Karpas-422 (cell line): Measurements from ENCODE around the gene TTL. TPM values are rescaled to one million over a fixed set of nuclear protein-coding genes. Genes with fewer than 3 reads are reported as not detected.

Source experiments
- DNase-seq: peaks from one replicate; pipeline ENCODE4 v3.0.0-alpha.2; 2015
- H2AFZ ChIP-seq: fragments of 200-600 bp; sonication (generic); 2 replicates; pipeline ENCODE4 v1.6.1; 2014; ENCODE audit warnings: antibody characterized with exemption, low read length, mixed read lengths
- H3K27ac ChIP-seq: fragments of 200-600 bp; sonication (generic); 2 replicates; pipeline ENCODE4 v1.5.1; 2014; ENCODE audit warnings: mild to moderate bottlenecking, low read length, moderate library complexity
- H3K27me3 ChIP-seq: fragments of 200-600 bp; sonication (generic); 2 replicates; pipeline ENCODE4 v1.6.1; 2014; ENCODE audit warnings: low read length, mixed read lengths
- H3K36me3 ChIP-seq: fragments of 200-600 bp; sonication (generic); 2 replicates; pipeline ENCODE4 v1.6.1; 2014; ENCODE audit warnings: low read length, mixed read lengths; ENCODE audit not compliant: insufficient read depth
- H3K4me1 ChIP-seq: fragments of 200-600 bp; sonication (generic); 2 replicates; pipeline ENCODE4 v1.6.1; 2014; ENCODE audit warnings: mild to moderate bottlenecking, low read length, mixed read lengths
- H3K4me2 ChIP-seq: fragments of 200-600 bp; sonication (generic); 2 replicates; pipeline ENCODE4 v1.6.1; 2014; ENCODE audit warnings: low read length, low read depth, mild to moderate bottlenecking; ENCODE audit not compliant: poor library complexity, severe bottlenecking
- H3K4me3 ChIP-seq: fragments of 200-600 bp; sonication (generic); 2 replicates; pipeline ENCODE4 v1.5.1; 2014; ENCODE audit warnings: mild to moderate bottlenecking, antibody characterized with exemption, low read length, mixed read lengths
- H3K79me2 ChIP-seq: fragments of 200-600 bp; sonication (generic); 2 replicates; pipeline ENCODE4 v1.6.1; 2014; ENCODE audit warnings: mild to moderate bottlenecking, low read length, mixed read lengths
- H3K9ac ChIP-seq: fragments of 200-600 bp; sonication (generic); 2 replicates; pipeline ENCODE4 v1.6.0; 2014; ENCODE audit warnings: low read length
- H3K9me2 ChIP-seq: fragments of 200-600 bp; sonication (generic), shearing (Covaris generic); replicated peaks from 2 replicates; pipeline ENCODE4 v1.6.0; 2014; ENCODE audit warnings: mild to moderate bottlenecking, low read length, moderate library complexity; ENCODE audit not compliant: insufficient read depth
- H3K9me3 ChIP-seq: fragments of 300-700, 200-600 bp; sonication (generic); 2 replicates; pipeline ENCODE4 v1.6.1; 2014; ENCODE audit warnings: low read length, mixed read lengths
- H4K20me1 ChIP-seq: fragments of 200-600 bp; sonication (generic); 2 replicates; pipeline ENCODE4 v1.6.1; 2014; ENCODE audit warnings: mild to moderate bottlenecking, antibody characterized with exemption, low read length, low read depth; ENCODE audit not compliant: insufficient read depth
- small RNA-seq: library from RNA; depleted of rRNA; stranded (forward); fragments of <200 nt; gene quantifications from one replicate; pipeline ENCODE3, GENCODE V24; 2014
- total RNA-seq: library from RNA; depleted of rRNA; stranded (reverse); fragments of >200 nt; shearing (Covaris generic); gene quantifications from 2 replicates; pipeline ENCODE4 v1.2.3, GENCODE V29; 2014; ENCODE audit warnings: low replicate concordance; rRNA removed

The TTL gene
- total RNA-seq, 1 experiment from 2014 or later: 30.5 TPM

DNA sequence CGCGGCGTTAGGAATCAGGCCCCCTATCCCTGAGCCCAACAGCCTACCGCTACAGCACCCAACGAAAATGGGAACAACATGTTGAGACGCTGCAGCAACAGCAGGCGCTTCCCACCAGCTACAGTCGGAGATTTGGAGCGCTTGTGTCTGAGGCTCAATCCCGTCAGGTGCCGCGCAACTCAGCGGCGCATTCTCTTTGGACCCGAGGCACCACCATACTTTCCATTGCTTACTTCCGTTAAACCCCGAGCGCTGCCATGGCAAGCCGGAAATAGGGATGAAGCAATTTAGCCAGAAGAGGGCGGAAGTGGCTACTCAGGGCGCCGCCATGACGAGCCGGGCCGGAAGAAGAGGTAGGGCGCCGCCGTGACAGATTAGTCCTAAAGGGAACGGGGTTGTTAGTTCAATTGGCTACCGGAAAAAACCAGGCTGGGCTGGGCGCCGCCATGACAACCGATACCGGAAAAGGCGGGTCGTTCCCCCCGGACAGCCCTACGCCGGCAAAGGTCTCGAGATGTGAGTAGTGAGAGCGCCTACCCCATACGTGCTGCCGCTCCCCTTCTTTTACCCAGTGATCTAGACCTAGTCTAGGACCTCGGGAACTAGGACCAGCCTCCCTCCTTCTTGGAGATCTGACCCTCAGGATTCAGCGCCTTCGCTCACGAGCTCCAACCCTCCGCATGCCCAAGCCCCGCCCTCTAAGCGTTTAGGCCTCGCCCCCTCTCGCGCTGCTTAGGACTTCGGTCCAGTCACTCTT is 102.4 kb downstream of the TTL start, which contains the start of gene CHCHD5:
Gene CHCHD5, plus strand, starts transcription at position 476 of the 757 bp plus-strand sequence. Its CDS starts 39 bp downstream, at position 515.
- H3K4me3 ChIP-seq: peak within 1 kb of the TSS; percentile 95
- H4K20me1 ChIP-seq: no peaks in the 10 kb centered on the region
- H3K27ac ChIP-seq: peak within 1 kb of the TSS; percentile 82
- peak within 1 kb of the TSS; percentile 95 for H2AFZ ChIP-seq
- peaks cover 24% of the 10 kb centered on the region for H3K79me2 ChIP-seq
- H3K36me3 ChIP-seq: no peaks in the 10 kb centered on the region
- peak; percentile 97 for DNase-seq
- H3K9me2 ChIP-seq: no peaks in the 10 kb centered on the region
- H3K9me3 ChIP-seq: no peaks in the 10 kb centered on the region
- H3K4me1 ChIP-seq: peaks cover 44% of the 10 kb centered on the region
- H3K27me3 ChIP-seq: no peaks in the 10 kb centered on the region
- peak within 1 kb of the TSS; percentile 100 for H3K4me2 ChIP-seq
- H3K9ac ChIP-seq: peak within 1 kb of the TSS; percentile 95

DNA sequence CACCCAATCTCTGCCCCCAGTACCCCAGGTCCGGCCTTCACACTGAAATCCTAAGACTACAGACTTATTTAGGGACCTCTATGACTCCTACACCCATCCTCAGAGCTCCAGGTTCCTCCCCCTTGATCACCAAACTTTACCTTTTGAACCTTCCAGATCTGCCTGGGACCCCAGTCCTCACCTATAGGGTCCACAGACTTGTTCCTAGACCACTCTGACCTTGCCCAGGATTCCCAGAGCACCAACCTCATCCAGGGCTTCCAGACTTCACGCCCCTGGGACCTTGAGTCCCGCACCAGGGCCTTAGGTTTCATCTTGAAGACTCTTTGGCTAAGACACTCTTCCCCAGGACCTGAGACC is 102.9 kb downstream of the TTL start:
- H3K9me3 ChIP-seq: no peaks in the 10 kb centered on the region
- peaks cover 43% of the 10 kb centered on the region for H3K4me1 ChIP-seq
- H3K36me3 ChIP-seq: no peaks in the 10 kb centered on the region
- peak overlapping the region; percentile 82 for H3K27ac ChIP-seq
- no peak for DNase-seq
- H3K27me3 ChIP-seq: no peaks in the 10 kb centered on the region
- peak overlapping the region; percentile 95 for H3K4me3 ChIP-seq
- peak overlapping the region; percentile 95 for H2AFZ ChIP-seq
- peak overlapping the region; percentile 100 for H3K4me2 ChIP-seq
- H4K20me1 ChIP-seq: no peaks in the 10 kb centered on the region
- peak overlapping the region; percentile 95 for H3K9ac ChIP-seq
- no peaks in the 10 kb centered on the region for H3K9me2 ChIP-seq
- peaks cover 24% of the 10 kb centered on the region for H3K79me2 ChIP-seq

DNA sequence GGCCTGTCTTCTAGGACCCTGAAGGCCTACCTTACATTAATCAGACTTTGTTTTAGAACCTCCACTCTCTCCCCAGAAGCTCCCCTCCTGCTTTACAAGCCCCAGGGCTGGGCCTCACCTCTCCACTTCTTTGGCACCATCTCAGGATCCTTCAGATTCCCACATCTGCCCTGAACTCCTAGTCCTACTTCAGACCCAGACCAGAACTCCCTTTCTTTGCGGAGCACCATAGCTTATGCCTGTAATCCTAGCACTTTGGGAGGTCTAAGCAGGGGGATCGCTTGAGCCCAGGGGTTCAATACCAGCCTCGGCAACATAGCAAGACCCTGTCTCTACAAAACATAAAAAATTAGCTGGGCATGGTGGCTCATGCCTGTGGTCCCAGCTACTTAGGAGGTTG is 103.4 kb downstream of the TTL start:
- H3K27me3 ChIP-seq: no peaks in the 10 kb centered on the region
- H3K4me1 ChIP-seq: peaks cover 43% of the 10 kb centered on the region
- H3K9me3 ChIP-seq: no peaks in the 10 kb centered on the region
- peak overlapping the region; percentile 95 for H3K9ac ChIP-seq
- peak overlapping the region; percentile 95 for H3K4me3 ChIP-seq
- DNase-seq: peak; percentile 44
- no peaks in the 10 kb centered on the region for H3K9me2 ChIP-seq
- H4K20me1 ChIP-seq: no peaks in the 10 kb centered on the region
- peak overlapping the region; percentile 100 for H3K4me2 ChIP-seq
- H2AFZ ChIP-seq: no peak overlapping the region
- peak overlapping the region; percentile 82 for H3K27ac ChIP-seq
- H3K79me2 ChIP-seq: peaks cover 24% of the 10 kb centered on the region
- no peaks in the 10 kb centered on the region for H3K36me3 ChIP-seq

DNA sequence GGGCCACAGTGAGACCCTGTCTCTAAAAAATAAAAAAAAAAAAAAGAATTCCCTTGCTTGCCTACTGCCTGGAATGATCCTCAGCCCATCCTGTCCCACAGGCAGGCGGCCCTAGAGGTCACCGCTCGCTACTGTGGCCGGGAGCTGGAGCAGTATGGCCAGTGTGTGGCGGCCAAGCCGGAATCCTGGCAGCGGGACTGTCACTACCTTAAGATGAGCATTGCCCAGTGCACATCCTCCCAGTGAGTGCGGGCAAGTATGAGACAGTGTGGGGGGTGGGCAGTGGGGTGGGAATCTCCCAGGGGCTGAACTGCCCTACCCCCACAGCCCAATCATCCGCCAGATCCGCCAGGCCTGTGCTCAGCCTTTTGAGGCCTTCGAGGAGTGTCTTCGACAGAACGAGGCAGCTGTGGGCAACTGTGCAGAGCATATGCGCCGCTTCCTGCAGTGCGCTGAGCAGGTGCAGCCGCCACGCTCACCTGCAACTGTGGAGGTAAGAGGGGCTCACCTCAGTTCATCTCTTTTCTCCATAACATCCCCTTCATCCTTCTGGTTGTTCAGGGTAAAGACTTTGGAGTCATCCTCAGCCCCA is 104.0 kb downstream of the TTL start:
- H4K20me1 ChIP-seq: no peaks in the 10 kb centered on the region
- peak overlapping the region; percentile 100 for H3K4me2 ChIP-seq
- peaks cover 24% of the 10 kb centered on the region for H3K79me2 ChIP-seq
- DNase-seq: no peak
- peaks cover 43% of the 10 kb centered on the region for H3K4me1 ChIP-seq
- peak overlapping the region; percentile 95 for H3K9ac ChIP-seq
- no peaks in the 10 kb centered on the region for H3K9me2 ChIP-seq
- H3K27me3 ChIP-seq: no peaks in the 10 kb centered on the region
- H3K36me3 ChIP-seq: no peaks in the 10 kb centered on the region
- no peak overlapping the region for H3K27ac ChIP-seq
- H2AFZ ChIP-seq: no peak overlapping the region
- peak overlapping the region; percentile 95 for H3K4me3 ChIP-seq
- no peaks in the 10 kb centered on the region for H3K9me3 ChIP-seq

DNA sequence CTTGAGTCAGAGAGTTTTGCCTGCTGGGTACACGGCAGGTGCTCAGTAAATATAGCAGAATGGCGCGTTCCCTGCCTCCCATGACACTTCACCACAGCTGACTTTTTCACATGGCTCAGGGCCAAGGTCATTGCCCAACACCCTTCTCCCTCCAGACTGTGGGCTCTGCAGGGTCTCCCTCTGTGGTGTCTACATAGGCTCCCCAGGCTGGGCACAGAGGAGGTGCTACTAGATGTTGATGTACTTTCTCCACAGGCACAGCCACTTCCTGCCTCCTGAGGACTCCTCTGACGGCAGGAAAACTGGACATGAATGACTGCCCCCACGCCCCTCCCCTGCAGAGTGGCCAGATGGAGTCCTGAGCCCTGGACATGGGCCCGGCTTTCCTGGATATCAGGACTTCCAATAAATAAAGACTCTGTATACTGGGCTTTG is 106.7 kb downstream of the TTL start:
- H4K20me1 ChIP-seq: no peaks in the 10 kb centered on the region
- H3K9me2 ChIP-seq: no peaks in the 10 kb centered on the region
- H3K4me1 ChIP-seq: peaks cover 25% of the 10 kb centered on the region
- H2AFZ ChIP-seq: no peak overlapping the region
- no peak overlapping the region for H3K4me3 ChIP-seq
- no peaks in the 10 kb centered on the region for H3K36me3 ChIP-seq
- peaks cover 24% of the 10 kb centered on the region for H3K79me2 ChIP-seq
- no peaks in the 10 kb centered on the region for H3K9me3 ChIP-seq
- DNase-seq: no peak
- H3K27me3 ChIP-seq: no peaks in the 10 kb centered on the region
- no peak overlapping the region for H3K4me2 ChIP-seq
- H3K9ac ChIP-seq: no peak overlapping the region
- H3K27ac ChIP-seq: no peak overlapping the region

Small RNAs within 50 kb of the gene (small RNA-seq; reads per million reads assigned to genes)
- gene RF00019: not detected

Other genes starting within 250 kb of the TTL start
- gene ZC3H8, start 227.1 kb upstream of the TTL start, total RNA-seq: 25.7 and 33.0 TPM in 2 replicates
- 2.9 and 3.0 TPM in 2 replicates for gene ZC3H6, start 206.6 kb upstream of the TTL start, total RNA-seq
- gene RGPD8, start 48.5 kb upstream of the TTL start, total RNA-seq: 0.07 TPM in 1 of 2 replicates, not detected in the other
- 23.8 and 35.4 TPM in 2 replicates for gene POLR1B, start 60.3 kb downstream of the TTL start, total RNA-seq
- gene CHCHD5, start 102.5 kb downstream of the TTL start, total RNA-seq: 30.0 and 37.4 TPM in 2 replicates
- gene SLC20A1, start 163.8 kb downstream of the TTL start, total RNA-seq: 24.6 and 48.4 TPM in 2 replicates
- not detected in 2 replicates for gene NT5DC4, start 238.9 kb downstream of the TTL start, total RNA-seq